ENCODE data around the gene ANO2.

ANO2 gene

GRCh38 chr12:5787828-5788227, 157.2 kb downstream of the ANO2 start:
- no peak for ATAC-seq
- no peak for TF ChIP-seq ARNTL (CRISPR knock-in tag; IDR thresholded peaks at IDR 0.05; ENCODE audit: borderline replicate concordance, low read depth)
- TF ChIP-seq TCF4 (CRISPR knock-in tag; IDR thresholded peaks at IDR 0.05; ENCODE audit: borderline replicate concordance) = no peak
- TF ChIP-seq CSRNP3 (CRISPR knock-in tag; IDR thresholded peaks at IDR 0.05) = no peak
- TF ChIP-seq CREB5 (CRISPR knock-in tag; IDR thresholded peaks at IDR 0.05; ENCODE audit: low read depth) = no peak
- no peak for TF ChIP-seq ZNF8 (CRISPR knock-in tag; IDR thresholded peaks at IDR 0.05)
- TF ChIP-seq ESRRG (CRISPR knock-in tag; IDR thresholded peaks at IDR 0.05) = no peak

GRCh38 chr12:5785601-5786000, 159.5 kb downstream of the ANO2 start:
- ATAC-seq = no peak
- no peak for TF ChIP-seq ISL1 (CRISPR knock-in tag; IDR thresholded peaks at IDR 0.05)
- no peak for TF ChIP-seq TCF4 (CRISPR knock-in tag; IDR thresholded peaks at IDR 0.05; ENCODE audit: borderline replicate concordance)
- no peak for TF ChIP-seq ZNF565 (CRISPR knock-in tag; conservative IDR thresholded peaks at IDR 0.05; ENCODE audit: low read depth)
- TF ChIP-seq CREB5 (CRISPR knock-in tag; IDR thresholded peaks at IDR 0.05; ENCODE audit: low read depth) = no peak
- TF ChIP-seq CSRNP3 (CRISPR knock-in tag; IDR thresholded peaks at IDR 0.05) = no peak
- TF ChIP-seq SNAI2 (CRISPR knock-in tag; IDR thresholded peaks at IDR 0.05) = no peak

- TF ChIP-seq TOX (CRISPR knock-in tag; IDR thresholded peaks at IDR 0.05; ENCODE audit: borderline replicate concordance) (no peak), ESRRG (CRISPR knock-in tag; IDR thresholded peaks at IDR 0.05) (no peak), PPARA (CRISPR knock-in tag; IDR thresholded peaks at IDR 0.05; ENCODE audit: borderline replicate concordance) (no peak), ZNF8 (CRISPR knock-in tag; IDR thresholded peaks at IDR 0.05) (no peak), BACH2 (CRISPR knock-in tag; IDR thresholded peaks at IDR 0.05; ENCODE audit: borderline replicate concordance) (no peak), POU6F1 (CRISPR knock-in tag; IDR thresholded peaks at IDR 0.05; ENCODE audit: borderline replicate concordance, low read depth) (no peak), CSRNP3 (CRISPR knock-in tag; IDR thresholded peaks at IDR 0.05) (no peak), ZFP3 (CRISPR knock-in tag; IDR thresholded peaks at IDR 0.05) (no peak), ZNF565 (CRISPR knock-in tag; conservative IDR thresholded peaks at IDR 0.05; ENCODE audit: low read depth) (no peak), SNAI2 (CRISPR knock-in tag; IDR thresholded peaks at IDR 0.05) (no peak), PATZ1 (CRISPR knock-in tag; IDR thresholded peaks at IDR 0.05; ENCODE audit: borderline replicate concordance) (no peak), ZFP30 (CRISPR knock-in tag; IDR thresholded peaks at IDR 0.05) (no peak), GLIS3 (CRISPR knock-in tag; IDR thresholded peaks at IDR 0.05) (no peak), ZC3H10 (CRISPR knock-in tag; IDR thresholded peaks at IDR 0.05) (no peak), RARB (CRISPR knock-in tag; IDR thresholded peaks at IDR 0.05) (no peak), ARNTL (CRISPR knock-in tag; IDR thresholded peaks at IDR 0.05; ENCODE audit: borderline replicate concordance, low read depth) (no peak), TCF4 (CRISPR knock-in tag; IDR thresholded peaks at IDR 0.05; ENCODE audit: borderline replicate concordance) (no peak), TSHZ2 (CRISPR knock-in tag; IDR thresholded peaks at IDR 0.05) (no peak)
- ATAC-seq = no peak
Measured at GRCh38 chr12:5784462-5785130, 160.5 kb downstream of the ANO2 start.

Measured in SK-N-SH treated with all-trans-retinoic acid at 6 μM for 48 hours (cell line).